Right lobe of liver (tissue), 6 donors: ENCODE results near the gene DNAH10. TPM values are rescaled to one million over a fixed set of nuclear protein-coding genes. Genes with fewer than 3 reads are reported as not detected.
A peak's percentile ranks its signal among the peaks of the same experiment; 100 is the strongest.

Experiments used
- ATAC-seq, 4 donors: fragments of 200-7000 bp; cut with Tn5 transposase; one replicate each; pipeline ENCODE4 v1.9.1; 2020; ENCODE audit warnings: mild to moderate bottlenecking in 4 of 4, moderate library complexity in 4 of 4
- DNase-seq, 3 donors: peaks; one replicate each; pipeline ENCODE4 v3.0.0-alpha.2; 2020
- H3K27ac ChIP-seq, 3 donors: fragments of 200-600 bp; one replicate each; pipeline ENCODE4 v1.8.0; 2022
- H3K27me3 ChIP-seq, 2 donors: fragments of 200-600 bp; one replicate each; pipeline ENCODE4 v1.8.0; 2022
- H3K36me3 ChIP-seq, 4 donors: fragments of 200-600 bp; sonication (generic) in 1 of 4; one replicate each; pipeline versions ENCODE4 v1.5.1 to v1.8.0; 2017 to 2022; ENCODE audit warnings: control low read depth in 1 of 4
- H3K4me1 ChIP-seq, 4 donors: fragments of 200-600 bp; sonication (generic) in 1 of 4; one replicate each; pipeline versions ENCODE4 v1.5.1 to v1.8.0; 2017 to 2022; ENCODE audit warnings: control low read depth in 1 of 4
- H3K4me3 ChIP-seq, 3 donors: fragments of 200-600 bp; one replicate each; pipeline ENCODE4 v1.8.0; 2022
- H3K9me3 ChIP-seq, 4 donors: fragments of 200-600 bp; sonication (generic) in 1 of 4; one replicate each; pipeline versions ENCODE4 v1.5.1 to v1.8.0; 2017 to 2022; ENCODE audit warnings: control low read depth in 1 of 4
- POLR2A ChIP-seq: fragments of 450-650 bp; IDR thresholded peaks from one replicate; pipeline ENCODE4 v1.6.1; 2017; ENCODE audit warnings: antibody characterized with exemption, mild to moderate bottlenecking
- WGBS: methylation state at CpG from one replicate; pipeline ENCODE4 v1.1.6; 2018; ENCODE audit warnings: low coverage, low lambda C conversion rate; ENCODE audit not compliant: insufficient coverage; ENCODE audit errors: missing lambda C conversion rate; 5-methylcytosine and 5-hydroxymethylcytosine counted together
- intact Hi-C, 2 donors: fragments of 100-400 bp; cut with DNase I; formaldehyde crosslinking; loops; one replicate each; pipeline versions ENCODE4 v1.11.2 to v1.14.1; 2022
- total RNA-seq, 6 experiments: library from RNA; depleted of rRNA in 2 of 6; stranded (reverse); fragments of >200 nt in 2 of 6; fragmentation: NEBNext Ultra II Directional in 3 of 6; extraction: Animal tissue kit (Norgen Biotek cat#: 25700) in 3 of 6; gene quantifications; one replicate each; pipeline versions ENCODE4 v1.1.0 to v1.2.4, GENCODE V29; 2016 to 2023
- TF ChIP-seq, protein P1 (sequence below), 4 donors: fragments of 200-600 bp in 3 of 4; fragments of 450-650 bp in 1 of 4; IDR thresholded peaks; one replicate each; pipeline versions ENCODE4 v1.5.1 to v1.8.0; 2016 to 2022; ENCODE audit warnings: antibody characterized with exemption in 4 of 4, mild to moderate bottlenecking in 2 of 4
- donor health status: DM: no; HTN: yes; CAD: no.
- donor health status: DM: no; HTN: no; CAD: no.
- donor health status: DM: no; HTN: no; CAD: no.
- donor health status: DM: no; HTN: yes; CAD: no.
- donor health status: DM: no; HTN: yes; CAD: no.

DNAH10 gene
- total RNA-seq, 6 experiments from 2014 or later, result under 0.01 to 0.40 (median 0.16) TPM; not detected in 1

DNA sequence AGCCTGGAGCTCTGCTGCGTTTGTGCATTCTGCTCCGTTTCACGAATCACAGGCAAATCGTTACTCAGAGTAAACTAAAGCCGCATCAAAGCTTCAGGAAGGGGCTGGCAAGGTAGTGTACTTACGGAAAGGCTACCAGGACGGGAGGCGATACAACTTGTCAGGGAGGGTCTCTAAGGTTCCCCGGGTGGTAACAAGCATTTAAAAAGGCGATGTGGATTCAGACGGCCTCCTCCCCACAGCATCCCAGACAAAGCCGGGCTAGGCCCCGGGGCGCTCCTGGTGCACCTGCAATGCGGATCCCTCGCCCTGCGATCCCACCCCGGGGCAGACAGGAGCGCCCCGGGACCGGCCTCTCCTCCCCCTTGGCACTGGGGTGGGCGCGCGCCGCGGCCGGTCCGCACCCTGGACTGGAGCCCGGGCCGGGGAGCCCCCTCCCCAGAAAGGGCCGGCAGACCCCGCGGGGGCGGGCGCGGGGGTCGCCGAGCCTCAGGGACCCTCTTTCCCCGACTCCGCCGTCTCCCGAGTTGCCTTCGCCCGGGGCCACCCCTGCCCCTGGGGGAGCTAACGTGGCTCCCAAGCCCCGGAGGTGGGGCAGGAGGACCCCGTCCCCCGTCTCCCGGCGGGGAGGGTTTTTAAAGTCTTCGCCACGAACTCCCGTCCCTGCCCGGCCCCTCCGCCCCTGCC lies 209.8 kb downstream of the DNAH10 start:
- H3K27me3 ChIP-seq, result no peaks in the 10 kb centered on the region
- peaks cover 0 to 16% (median 0%) of the 10 kb centered on the region in 4 donors for H3K4me1 ChIP-seq
- no peaks in the 10 kb centered on the region for H3K36me3 ChIP-seq
- DNase-seq, result peak; percentile 42 to 63 (median 58)
- 2% methylated on average over 13 of the region's 55 CpGs for WGBS
- intact Hi-C loops, result no loop called here
- TF ChIP-seq, protein P1, sequence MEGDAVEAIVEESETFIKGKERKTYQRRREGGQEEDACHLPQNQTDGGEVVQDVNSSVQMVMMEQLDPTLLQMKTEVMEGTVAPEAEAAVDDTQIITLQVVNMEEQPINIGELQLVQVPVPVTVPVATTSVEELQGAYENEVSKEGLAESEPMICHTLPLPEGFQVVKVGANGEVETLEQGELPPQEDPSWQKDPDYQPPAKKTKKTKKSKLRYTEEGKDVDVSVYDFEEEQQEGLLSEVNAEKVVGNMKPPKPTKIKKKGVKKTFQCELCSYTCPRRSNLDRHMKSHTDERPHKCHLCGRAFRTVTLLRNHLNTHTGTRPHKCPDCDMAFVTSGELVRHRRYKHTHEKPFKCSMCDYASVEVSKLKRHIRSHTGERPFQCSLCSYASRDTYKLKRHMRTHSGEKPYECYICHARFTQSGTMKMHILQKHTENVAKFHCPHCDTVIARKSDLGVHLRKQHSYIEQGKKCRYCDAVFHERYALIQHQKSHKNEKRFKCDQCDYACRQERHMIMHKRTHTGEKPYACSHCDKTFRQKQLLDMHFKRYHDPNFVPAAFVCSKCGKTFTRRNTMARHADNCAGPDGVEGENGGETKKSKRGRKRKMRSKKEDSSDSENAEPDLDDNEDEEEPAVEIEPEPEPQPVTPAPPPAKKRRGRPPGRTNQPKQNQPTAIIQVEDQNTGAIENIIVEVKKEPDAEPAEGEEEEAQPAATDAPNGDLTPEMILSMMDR (IDR thresholded peaks at IDR 0.05), result no peak
- peak; percentile 43 for TF ChIP-seq POLR2A
- H3K27ac ChIP-seq, result peak overlapping the region; percentile 77 to 86 (median 80)
- ATAC-seq, result peak; percentile 12 to 40 (median 28)
- no peaks in the 10 kb centered on the region for H3K9me3 ChIP-seq
- peak overlapping the region; percentile 90 to 92 (median 92) for H3K4me3 ChIP-seq

DNA sequence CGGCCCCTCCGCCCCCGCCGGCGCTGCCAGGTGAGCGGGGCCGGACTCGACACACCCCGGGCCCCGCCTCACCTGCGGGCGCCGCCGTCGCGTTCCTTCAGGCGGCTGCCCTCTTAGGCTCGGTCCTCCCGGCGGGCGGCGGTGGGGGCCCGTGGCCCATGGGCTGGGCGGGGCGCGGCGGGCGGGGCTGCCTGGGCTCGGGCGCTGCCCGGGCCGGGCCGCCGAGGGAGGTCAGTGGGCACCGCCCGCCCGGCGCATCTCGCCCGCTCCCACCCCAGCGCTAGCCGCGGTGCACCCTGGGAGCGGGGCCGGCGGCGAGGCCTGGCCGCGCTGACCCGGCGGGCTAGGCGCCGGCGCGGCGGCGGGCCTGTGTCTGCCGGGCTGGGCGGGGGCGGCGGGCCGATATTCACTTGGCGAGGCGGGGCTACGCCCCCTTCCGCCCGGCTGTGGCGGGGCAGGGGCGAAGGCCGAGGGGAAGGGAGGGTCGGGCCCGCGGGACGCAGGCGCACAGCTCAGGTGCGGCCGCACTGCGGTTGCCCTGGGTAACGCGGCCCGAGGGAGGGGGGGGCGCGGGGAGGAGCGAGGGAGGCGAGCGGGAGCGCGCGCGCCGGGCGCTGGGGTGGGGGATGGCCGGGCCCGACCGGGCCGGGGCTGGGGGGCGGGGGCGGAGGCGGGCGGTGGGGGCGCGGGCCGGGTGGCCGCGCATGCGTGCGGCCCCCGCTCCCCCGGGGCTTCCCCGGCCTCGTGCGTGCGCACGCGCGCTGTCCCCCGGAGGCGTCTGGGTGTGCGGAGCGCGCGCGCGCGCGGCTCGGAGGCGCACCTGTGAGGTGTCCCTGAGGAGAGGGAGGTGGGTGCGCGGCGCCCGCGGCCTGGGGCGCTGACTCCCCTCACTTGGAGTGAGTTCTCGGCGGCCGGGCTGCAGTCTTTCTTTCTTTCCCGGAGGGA lies 210.6 kb downstream of the DNAH10 start, which contains the start of the genes CCDC92 and ZNF664:
Gene CCDC92 (minus strand): TSS at position 375 of the 945 bp plus-strand sequence. CDS start 28,526 bp downstream, outside the sequence.
Gene ZNF664 (plus strand): TSS at position 759 of the 945 bp plus-strand sequence. CDS start 38,930 bp downstream, outside the sequence.
- Histone ChIP-seq H3K27ac (peak within 1 kb of the TSS; percentile 77 to 86 (median 80)), H3K36me3 (peaks cover 0 to 2% (median 0%) of the 10 kb centered on the region in 4 donors), H3K9me3 (no peaks in the 10 kb centered on the region), H3K27me3 (no peaks in the 10 kb centered on the region), H3K4me3 (peak within 1 kb of the TSS; percentile 90 to 92 (median 92)), H3K4me1 (peaks cover 0 to 16% (median 0%) of the 10 kb centered on the region in 4 donors)
- no CpG with 5 or more reads among the region's 138 CpGs for whole genome bisulfite sequencing
- intact Hi-C loops, result no loop called here
- peak; percentile 96 to 97 (median 97) for DNase-seq
- ATAC-seq, result peak; percentile 90 to 94 (median 91)
- TF ChIP-seq, protein P1 (IDR thresholded peaks at IDR 0.05), result peak in 2 of 4 donors; percentile 31 to 43
- TF ChIP-seq POLR2A, result peak; percentile 81

GRCh38 chr12:123973552-123974341 lies 211.6 kb downstream of the DNAH10 start:
- Histone ChIP-seq H3K27ac (peak overlapping the region in 2 of 3 donors; percentile 52 to 80), H3K9me3 (no peaks in the 10 kb centered on the region), H3K4me3 (peak overlapping the region; percentile 71 to 90 (median 75)), H3K4me1 (peaks cover 0 to 16% (median 0%) of the 10 kb centered on the region in 4 donors), H3K36me3 (peaks cover 0 to 9% (median 0%) of the 10 kb centered on the region in 4 donors), H3K27me3 (no peaks in the 10 kb centered on the region)
- no peak for TF ChIP-seq POLR2A
- TF ChIP-seq, protein P1 (IDR thresholded peaks at IDR 0.05), result no peak
- intact Hi-C loops, result no loop called here
- 4% methylated on average over 20 of the region's 69 CpGs for WGBS
- DNase-seq (peak; percentile 57 to 73 (median 60)), ATAC-seq (peak in 3 of 4 donors; percentile 7 to 21 (median 17))
